ENCODE results near the gene DBI.

DNA sequence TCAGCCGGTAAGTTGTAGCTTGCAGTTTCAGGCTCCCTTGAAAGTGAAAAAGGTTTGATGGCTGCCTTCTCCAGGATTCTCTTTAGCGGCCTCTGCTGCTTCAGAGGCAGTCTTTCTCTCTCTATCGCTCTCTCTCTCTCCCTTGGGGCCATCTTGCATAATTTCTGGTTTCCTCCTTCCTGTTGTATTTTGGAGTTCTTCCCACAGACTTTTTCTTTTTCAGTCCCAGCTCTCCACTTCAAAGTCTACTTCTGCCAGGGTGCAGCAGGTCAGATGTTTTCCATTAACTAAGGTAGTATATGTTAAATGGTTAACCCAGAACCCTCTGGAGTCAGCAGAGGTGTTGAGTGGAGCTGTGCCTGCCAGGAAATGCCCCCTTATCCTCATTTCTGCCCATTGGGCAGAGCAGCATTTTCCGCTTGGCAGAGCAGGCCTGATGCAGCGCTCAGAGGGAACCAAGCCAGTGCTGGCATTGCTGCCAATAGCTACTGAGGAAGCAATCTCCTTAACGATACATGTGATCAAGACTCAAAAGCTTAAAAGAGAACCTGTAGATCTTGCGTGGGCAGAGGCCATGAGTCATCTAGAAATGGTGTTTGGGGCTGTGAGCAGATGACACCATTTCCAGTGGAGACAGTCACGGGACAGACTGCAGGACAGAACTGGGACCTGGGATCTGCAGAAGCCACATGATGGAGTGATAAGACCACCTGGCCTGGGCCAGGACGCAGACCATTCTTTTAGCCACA is 20.8 kb downstream of the DBI start:
- TF ChIP-seq, protein P1, sequence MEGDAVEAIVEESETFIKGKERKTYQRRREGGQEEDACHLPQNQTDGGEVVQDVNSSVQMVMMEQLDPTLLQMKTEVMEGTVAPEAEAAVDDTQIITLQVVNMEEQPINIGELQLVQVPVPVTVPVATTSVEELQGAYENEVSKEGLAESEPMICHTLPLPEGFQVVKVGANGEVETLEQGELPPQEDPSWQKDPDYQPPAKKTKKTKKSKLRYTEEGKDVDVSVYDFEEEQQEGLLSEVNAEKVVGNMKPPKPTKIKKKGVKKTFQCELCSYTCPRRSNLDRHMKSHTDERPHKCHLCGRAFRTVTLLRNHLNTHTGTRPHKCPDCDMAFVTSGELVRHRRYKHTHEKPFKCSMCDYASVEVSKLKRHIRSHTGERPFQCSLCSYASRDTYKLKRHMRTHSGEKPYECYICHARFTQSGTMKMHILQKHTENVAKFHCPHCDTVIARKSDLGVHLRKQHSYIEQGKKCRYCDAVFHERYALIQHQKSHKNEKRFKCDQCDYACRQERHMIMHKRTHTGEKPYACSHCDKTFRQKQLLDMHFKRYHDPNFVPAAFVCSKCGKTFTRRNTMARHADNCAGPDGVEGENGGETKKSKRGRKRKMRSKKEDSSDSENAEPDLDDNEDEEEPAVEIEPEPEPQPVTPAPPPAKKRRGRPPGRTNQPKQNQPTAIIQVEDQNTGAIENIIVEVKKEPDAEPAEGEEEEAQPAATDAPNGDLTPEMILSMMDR (IDR thresholded peaks at IDR 0.05; ENCODE audit: low read length), result peak; percentile 37
- TF ChIP-seq EZH2 (optimal IDR thresholded peaks at IDR 0.05; ENCODE audit: low read depth, low read length) (no peak), EZH2phosphoT487 (IDR thresholded peaks at IDR 0.05; ENCODE audit: low read length) (no peak)
